ENCODE measurements around the gene HYAL1.

Gene HYAL1

GRCh38 chr3:50303013-50303815, at the start of gene HYAL1:
HYAL1 (minus strand) TSS chr3:50303574; CDS start chr3:50302956, 618 bp downstream.
- no peak for DNase-seq

GRCh38 chr3:50352781-50353180, 49.4 kb upstream of the HYAL1 start:
- no peak for DNase-seq

- DNase-seq, result no peak
Measured at GRCh38 chr3:50351323-50351697, 47.9 kb upstream of the HYAL1 start.

- peak; percentile 77 for DNase-seq
Measured at GRCh38 chr3:50350527-50351322, 47.4 kb upstream of the HYAL1 start, which contains the start of the genes CYB561D2 and NPRL2. CYB561D2 (plus strand) TSS chr3:50350862; CDS start chr3:50351434, 572 bp downstream. NPRL2 (minus strand) TSS chr3:50350775; CDS start chr3:50350652, 123 bp downstream.

GRCh38 chr3:50350213-50350526, 46.8 kb upstream of the HYAL1 start:
- no peak for DNase-seq

GRCh38 chr3:50347187-50347813, 43.9 kb upstream of the HYAL1 start:
- peak; percentile 32 for DNase-seq

GRCh38 chr3:50345586-50346234, 42.3 kb upstream of the HYAL1 start, which contains the start of gene ZMYND10:
ZMYND10 (minus strand) TSS chr3:50345732; CDS start chr3:50345579, 153 bp downstream.
- no peak for DNase-seq

- no peak for DNase-seq
Measured at GRCh38 chr3:50345008-50345407, 41.6 kb upstream of the HYAL1 start.

- no peak for DNase-seq
Measured at GRCh38 chr3:50342813-50343633, 39.6 kb upstream of the HYAL1 start.

- no peak for DNase-seq
Measured at GRCh38 chr3:50341996-50342650, 38.7 kb upstream of the HYAL1 start.

GRCh38 chr3:50341537-50341936, 38.2 kb upstream of the HYAL1 start:
- DNase-seq, result no peak

GRCh38 chr3:50340448-50341329, 37.3 kb upstream of the HYAL1 start, which contains the start of gene RASSF1:
RASSF1 (minus strand) TSS chr3:50340836; CDS start chr3:50340805, 31 bp downstream.
- no peak for DNase-seq

- DNase-seq, result no peak
Measured at GRCh38 chr3:50340147-50340447, 36.7 kb upstream of the HYAL1 start.

- no peak for DNase-seq
Measured at GRCh38 chr3:50339485-50340146, 36.2 kb upstream of the HYAL1 start.

- DNase-seq, result no peak
Measured at GRCh38 chr3:50338965-50339364, 35.6 kb upstream of the HYAL1 start.

GRCh38 chr3:50337175-50337861, 33.9 kb upstream of the HYAL1 start:
- peak; percentile 94 for DNase-seq

- DNase-seq, result no peak
Measured at GRCh38 chr3:50336452-50337174, 33.2 kb upstream of the HYAL1 start.

- DNase-seq, result no peak
Measured at GRCh38 chr3:50334339-50335075, 31.1 kb upstream of the HYAL1 start.

All from NCI-H1092 (cell line).